ENCODE results near the gene CDH26. TPM values are rescaled to one million over a fixed set of nuclear protein-coding genes. Genes with fewer than 3 reads are reported as not detected.

The CDH26 gene
- polyA plus RNA-seq, 1 donor from 2014 or later: 0.43 TPM

DNA sequence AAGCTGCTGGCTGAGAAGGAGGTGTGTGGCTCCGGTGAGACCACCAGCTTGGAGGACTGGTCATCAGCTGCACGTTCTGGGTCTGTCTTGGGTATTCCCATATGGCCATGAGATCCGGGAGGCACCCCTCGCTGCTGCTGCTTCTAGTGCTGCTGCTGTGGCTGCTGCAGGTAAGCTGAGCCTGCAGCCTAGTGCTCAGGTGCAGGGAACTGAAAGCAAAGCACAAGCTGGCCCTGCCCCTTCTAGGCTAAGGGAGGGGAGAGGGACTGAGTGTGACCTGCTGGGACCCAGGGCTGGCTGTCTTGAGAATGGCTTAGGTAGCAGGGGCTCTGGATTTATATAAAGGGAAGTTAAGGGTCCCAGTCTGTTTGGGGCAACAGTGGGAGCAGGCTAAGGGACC lies 403 bp downstream of the CDH26 start:
- Histone ChIP-seq H3K9ac (ENCODE audit: low read length) (no peak overlapping the region), H2AFZ (ENCODE audit: low read depth, low read length) (no peak overlapping the region), H3K36me3 (ENCODE audit: insufficient read depth, low read length) (no peaks in the 10 kb centered on the region), H3F3A (ENCODE audit: insufficient read depth, low read length, poor library complexity, severe bottlenecking) (no peaks in the 10 kb centered on the region), H3K79me2 (replicated peaks; ENCODE audit: insufficient read depth, low read length) (no peaks in the 10 kb centered on the region), H4K20me1 (ENCODE audit: insufficient read depth) (no peaks in the 10 kb centered on the region), H3K4me2 (ENCODE audit: low read length) (no peak overlapping the region), H3K27ac (ENCODE audit: low read length) (no peak overlapping the region), H3K27me3 (ENCODE audit: insufficient read depth, low read depth, low read length) (no peaks in the 10 kb centered on the region), H3K9me3 (ENCODE audit: low read length) (no peaks in the 10 kb centered on the region), H3K9me2 (ENCODE audit: insufficient read depth, low read length) (no peaks in the 10 kb centered on the region), H3K4me3 (ENCODE audit: low read length) (no peak overlapping the region)
- TF ChIP-seq, protein P1, sequence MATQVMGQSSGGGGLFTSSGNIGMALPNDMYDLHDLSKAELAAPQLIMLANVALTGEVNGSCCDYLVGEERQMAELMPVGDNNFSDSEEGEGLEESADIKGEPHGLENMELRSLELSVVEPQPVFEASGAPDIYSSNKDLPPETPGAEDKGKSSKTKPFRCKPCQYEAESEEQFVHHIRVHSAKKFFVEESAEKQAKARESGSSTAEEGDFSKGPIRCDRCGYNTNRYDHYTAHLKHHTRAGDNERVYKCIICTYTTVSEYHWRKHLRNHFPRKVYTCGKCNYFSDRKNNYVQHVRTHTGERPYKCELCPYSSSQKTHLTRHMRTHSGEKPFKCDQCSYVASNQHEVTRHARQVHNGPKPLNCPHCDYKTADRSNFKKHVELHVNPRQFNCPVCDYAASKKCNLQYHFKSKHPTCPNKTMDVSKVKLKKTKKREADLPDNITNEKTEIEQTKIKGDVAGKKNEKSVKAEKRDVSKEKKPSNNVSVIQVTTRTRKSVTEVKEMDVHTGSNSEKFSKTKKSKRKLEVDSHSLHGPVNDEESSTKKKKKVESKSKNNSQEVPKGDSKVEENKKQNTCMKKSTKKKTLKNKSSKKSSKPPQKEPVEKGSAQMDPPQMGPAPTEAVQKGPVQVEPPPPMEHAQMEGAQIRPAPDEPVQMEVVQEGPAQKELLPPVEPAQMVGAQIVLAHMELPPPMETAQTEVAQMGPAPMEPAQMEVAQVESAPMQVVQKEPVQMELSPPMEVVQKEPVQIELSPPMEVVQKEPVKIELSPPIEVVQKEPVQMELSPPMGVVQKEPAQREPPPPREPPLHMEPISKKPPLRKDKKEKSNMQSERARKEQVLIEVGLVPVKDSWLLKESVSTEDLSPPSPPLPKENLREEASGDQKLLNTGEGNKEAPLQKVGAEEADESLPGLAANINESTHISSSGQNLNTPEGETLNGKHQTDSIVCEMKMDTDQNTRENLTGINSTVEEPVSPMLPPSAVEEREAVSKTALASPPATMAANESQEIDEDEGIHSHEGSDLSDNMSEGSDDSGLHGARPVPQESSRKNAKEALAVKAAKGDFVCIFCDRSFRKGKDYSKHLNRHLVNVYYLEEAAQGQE (IDR thresholded peaks at IDR 0.05; ENCODE audit: borderline replicate concordance): no peak

DNA sequence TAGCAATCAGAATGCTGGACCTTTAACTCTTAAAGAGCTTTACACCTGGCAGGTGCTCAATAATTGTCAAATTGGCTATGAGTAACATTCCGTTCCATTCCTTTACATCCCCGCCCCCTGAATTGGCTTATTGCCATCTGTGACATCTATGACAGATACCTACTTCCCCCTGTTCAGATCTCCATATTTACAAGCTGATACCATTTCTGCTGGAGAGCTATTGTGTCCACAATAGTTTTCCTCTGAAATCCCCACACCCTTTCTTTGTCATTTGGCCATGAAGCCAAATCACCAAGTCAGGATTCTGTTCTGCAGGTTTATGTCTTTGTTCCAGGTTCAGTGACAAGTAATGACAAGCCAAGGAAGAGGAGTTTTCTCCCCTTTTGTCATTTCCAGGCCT lies 3.2 kb downstream of the CDH26 start:
- Histone ChIP-seq H3K79me2 (replicated peaks; ENCODE audit: insufficient read depth, low read length) (no peaks in the 10 kb centered on the region), H3K27me3 (ENCODE audit: insufficient read depth, low read depth, low read length) (no peaks in the 10 kb centered on the region), H4K20me1 (ENCODE audit: insufficient read depth) (no peaks in the 10 kb centered on the region), H2AFZ (ENCODE audit: low read depth, low read length) (no peak overlapping the region), H3K9me3 (ENCODE audit: low read length) (no peaks in the 10 kb centered on the region), H3K9me2 (ENCODE audit: insufficient read depth, low read length) (no peaks in the 10 kb centered on the region), H3K9ac (ENCODE audit: low read length) (no peak overlapping the region), H3K4me2 (ENCODE audit: low read length) (no peak overlapping the region), H3F3A (ENCODE audit: insufficient read depth, low read length, poor library complexity, severe bottlenecking) (no peaks in the 10 kb centered on the region), H3K27ac (ENCODE audit: low read length) (no peak overlapping the region), H3K4me3 (ENCODE audit: low read length) (no peak overlapping the region), H3K36me3 (ENCODE audit: insufficient read depth, low read length) (no peaks in the 10 kb centered on the region)
- TF ChIP-seq RAD21 (conservative IDR thresholded peaks at IDR 0.05) (no peak), TAF1 (IDR thresholded peaks at IDR 0.05; ENCODE audit: low read depth) (no peak), POLR2AphosphoS5 (IDR thresholded peaks at IDR 0.05) (no peak), MXI1 (conservative IDR thresholded peaks at IDR 0.05; ENCODE audit: poor library complexity, severe bottlenecking) (no peak), EZH2 (IDR thresholded peaks at IDR 0.05; ENCODE audit: borderline replicate concordance, insufficient read depth, low read length, poor library complexity, severe bottlenecking) (no peak)
- TF ChIP-seq, protein P2, sequence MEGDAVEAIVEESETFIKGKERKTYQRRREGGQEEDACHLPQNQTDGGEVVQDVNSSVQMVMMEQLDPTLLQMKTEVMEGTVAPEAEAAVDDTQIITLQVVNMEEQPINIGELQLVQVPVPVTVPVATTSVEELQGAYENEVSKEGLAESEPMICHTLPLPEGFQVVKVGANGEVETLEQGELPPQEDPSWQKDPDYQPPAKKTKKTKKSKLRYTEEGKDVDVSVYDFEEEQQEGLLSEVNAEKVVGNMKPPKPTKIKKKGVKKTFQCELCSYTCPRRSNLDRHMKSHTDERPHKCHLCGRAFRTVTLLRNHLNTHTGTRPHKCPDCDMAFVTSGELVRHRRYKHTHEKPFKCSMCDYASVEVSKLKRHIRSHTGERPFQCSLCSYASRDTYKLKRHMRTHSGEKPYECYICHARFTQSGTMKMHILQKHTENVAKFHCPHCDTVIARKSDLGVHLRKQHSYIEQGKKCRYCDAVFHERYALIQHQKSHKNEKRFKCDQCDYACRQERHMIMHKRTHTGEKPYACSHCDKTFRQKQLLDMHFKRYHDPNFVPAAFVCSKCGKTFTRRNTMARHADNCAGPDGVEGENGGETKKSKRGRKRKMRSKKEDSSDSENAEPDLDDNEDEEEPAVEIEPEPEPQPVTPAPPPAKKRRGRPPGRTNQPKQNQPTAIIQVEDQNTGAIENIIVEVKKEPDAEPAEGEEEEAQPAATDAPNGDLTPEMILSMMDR (IDR thresholded peaks at IDR 0.05; ENCODE audit: poor library complexity, severe bottlenecking): no peak
- TF ChIP-seq, protein P1 (IDR thresholded peaks at IDR 0.05; ENCODE audit: borderline replicate concordance): no peak

All from neural cell (in vitro differentiated cells).